LNCaP clone FGC (cell line): ENCODE data around the gene WFS1.
A peak's percentile ranks its signal among the peaks of the same experiment; 100 is the strongest.

Source experiments
- DNase-seq: peaks from one replicate; pipeline ENCODE4 v3.0.0-alpha.2; 2011; ENCODE audit warnings: low read depth
- H3K4me3 ChIP-seq: 2 replicates; pipeline ENCODE4 v1.5.1; 2011; ENCODE audit warnings: mild to moderate bottlenecking, low read depth, low read length, control low read depth
- CTCF ChIP-seq: IDR thresholded peaks from 2 replicates; pipeline ENCODE4 v1.5.1; 2012; ENCODE audit warnings: mild to moderate bottlenecking; ENCODE audit not compliant: control insufficient read depth, insufficient read depth; ENCODE audit errors: extremely low read depth

Gene WFS1

GRCh38 chr4:6245246-6246169, 24.1 kb upstream of the WFS1 start:
- no peak for TF ChIP-seq CTCF
- no peak for DNase-seq
- no peak overlapping the region for H3K4me3 ChIP-seq

- TF ChIP-seq CTCF, result no peak
- DNase-seq, result no peak
- no peak overlapping the region for H3K4me3 ChIP-seq
Observed at GRCh38 chr4:6246170-6246634, 23.4 kb upstream of the WFS1 start.

GRCh38 chr4:6248394-6248793, 21.3 kb upstream of the WFS1 start:
- H3K4me3 ChIP-seq, result no peak overlapping the region
- no peak for DNase-seq
- no peak for TF ChIP-seq CTCF

GRCh38 chr4:6250235-6250983, 19.2 kb upstream of the WFS1 start:
- no peak overlapping the region for H3K4me3 ChIP-seq
- DNase-seq, result peak; percentile 59
- TF ChIP-seq CTCF, result peak; percentile 75

- TF ChIP-seq CTCF, result no peak
- no peak overlapping the region for H3K4me3 ChIP-seq
- no peak for DNase-seq
Observed at GRCh38 chr4:6250984-6251295, 18.7 kb upstream of the WFS1 start.

- DNase-seq, result no peak
- no peak overlapping the region for H3K4me3 ChIP-seq
- no peak for TF ChIP-seq CTCF
Observed at GRCh38 chr4:6251365-6251764, 18.3 kb upstream of the WFS1 start.
